BLaER1 (cell line): ENCODE measurements around the gene HOGA1.
"Not testable (repeated sequence)": the region's sequence is repeated elsewhere in the genome, so short reads cannot be mapped to it uniquely, and the experiment has no call there.

ENCODE experiments used
- H3K27ac ChIP-seq: shearing (Covaris generic); formaldehyde crosslinking; 2 replicates; pipeline ENCODE4 v1.8.1; 2022
- H3K27me3 ChIP-seq: shearing (Covaris generic); formaldehyde crosslinking; 2 replicates; pipeline ENCODE4 v1.8.1; 2022
- H3K36me3 ChIP-seq: shearing (Covaris generic); formaldehyde crosslinking; 2 replicates; pipeline ENCODE4 v1.8.1; 2022
- H3K4me1 ChIP-seq: shearing (Covaris generic); formaldehyde crosslinking; 2 replicates; pipeline ENCODE4 v1.8.1; 2022
- H3K4me2 ChIP-seq: shearing (Covaris generic); formaldehyde crosslinking; 2 replicates; pipeline ENCODE4 v1.8.1; 2022
- H3K4me3 ChIP-seq: shearing (Covaris generic); formaldehyde crosslinking; 2 replicates; pipeline ENCODE4 v1.8.1; 2022
- H3K9ac ChIP-seq: shearing (Covaris generic); formaldehyde crosslinking; 2 replicates; pipeline ENCODE4 v1.8.1; 2022
- H3K9me3 ChIP-seq: shearing (Covaris generic); formaldehyde crosslinking; 2 replicates; pipeline ENCODE4 v1.8.1; 2022
- H4K20me1 ChIP-seq: shearing (Covaris generic); formaldehyde crosslinking; 2 replicates; pipeline ENCODE4 v1.8.1; 2022
- Cebpa-rat ChIP-seq: shearing (Covaris generic); IDR thresholded peaks from 2 replicates; pipeline ENCODE4 v1.8.1; 2022

HOGA1 gene

DNA sequence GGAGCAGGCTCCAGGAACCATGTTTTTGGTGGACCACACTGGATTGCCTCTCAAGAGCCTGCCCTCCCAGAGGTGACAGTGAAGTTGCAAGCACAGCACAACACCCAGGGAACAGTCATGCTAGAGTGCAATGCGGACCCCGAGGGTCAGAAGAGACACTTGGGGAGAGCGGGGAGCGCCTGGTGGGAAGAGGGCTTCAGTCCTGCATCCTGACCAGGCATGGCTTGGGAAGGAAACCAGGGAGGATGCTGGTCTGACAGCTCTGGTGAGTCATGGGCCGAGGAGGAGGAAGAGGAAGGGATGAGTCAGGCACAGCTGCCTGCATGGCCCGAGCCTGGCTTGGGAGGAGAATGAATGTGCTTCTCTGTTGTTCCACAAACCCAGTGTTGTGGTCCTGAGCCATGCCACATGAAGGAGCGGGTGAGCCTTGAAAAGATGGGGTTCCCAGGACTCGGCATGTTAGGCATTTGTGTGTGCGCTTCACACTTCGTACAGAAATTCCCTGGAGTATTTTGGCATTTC is 41.1 kb upstream of the HOGA1 start:
- Histone ChIP-seq H3K36me3 (no peaks in the 10 kb centered on the region), H3K4me1 (peaks cover 28% of the 10 kb centered on the region), H4K20me1 (no peaks in the 10 kb centered on the region), H3K27me3 (no peaks in the 10 kb centered on the region), H3K27ac (peak overlapping the region; percentile 35; the same call in 1 of the 2 replicates), H3K9me3 (no peaks in the 10 kb centered on the region), H3K4me2 (peak overlapping the region; percentile 58), H3K9ac (0 out of 2 replicates have a peak overlapping the region, but pooled peaks have one; percentile 34), H3K4me3 (no peak overlapping the region)
- TF ChIP-seq Cebpa-rat = no peak

DNA sequence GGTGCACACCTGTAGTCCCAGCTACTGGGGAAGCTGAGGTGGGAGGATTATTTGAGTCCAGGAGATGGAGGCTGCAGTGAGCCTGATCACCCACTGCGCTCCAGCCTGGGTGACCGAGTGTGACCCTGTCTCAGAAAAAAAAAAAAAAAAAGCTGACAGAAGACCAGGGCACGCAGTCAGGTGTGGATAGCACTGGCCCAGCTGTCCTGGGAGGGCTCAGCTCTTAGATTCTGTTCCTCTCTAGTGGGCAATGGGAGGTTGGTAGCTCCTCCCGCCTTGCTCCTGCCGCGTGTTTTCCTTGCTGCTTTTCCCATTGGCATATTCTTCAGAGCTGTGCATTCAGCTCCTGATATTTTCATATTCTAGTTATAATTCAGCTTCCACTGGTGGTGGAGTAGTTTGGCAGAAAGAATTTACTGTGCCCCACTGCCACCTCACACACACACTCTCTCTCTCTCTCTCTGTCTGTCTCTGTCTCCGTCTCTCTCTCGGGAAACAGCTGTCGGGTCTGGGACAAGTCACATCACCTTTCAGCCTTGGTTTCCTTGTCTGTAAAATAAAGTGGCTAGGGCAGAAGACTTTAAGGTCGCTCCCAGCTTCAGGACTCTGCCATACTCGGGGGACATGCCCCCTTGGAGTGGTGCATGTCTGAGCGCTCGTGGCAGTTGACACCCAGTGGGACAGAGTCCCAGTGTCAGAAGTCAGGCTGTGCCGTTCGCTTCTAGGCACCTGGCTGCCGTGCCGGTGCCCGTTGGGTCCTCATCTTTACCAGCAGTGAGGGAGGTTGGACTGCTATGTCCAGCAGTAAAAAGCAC is 37.5 kb upstream of the HOGA1 start:
- H3K27ac ChIP-seq = no peak overlapping the region
- no peak overlapping the region for H3K9ac ChIP-seq
- no peaks in the 10 kb centered on the region for H4K20me1 ChIP-seq
- TF ChIP-seq Cebpa-rat = no peak
- peaks cover 28% of the 10 kb centered on the region for H3K4me1 ChIP-seq
- H3K4me3 ChIP-seq = no peak overlapping the region
- H3K4me2 ChIP-seq = no peak overlapping the region
- H3K27me3 ChIP-seq = no peaks in the 10 kb centered on the region
- H3K9me3 ChIP-seq = no peaks in the 10 kb centered on the region
- no peaks in the 10 kb centered on the region for H3K36me3 ChIP-seq

GRCh38 chr10:97547271-97547600 is 37.0 kb upstream of the HOGA1 start:
- no peak overlapping the region for H3K4me3 ChIP-seq
- no peak overlapping the region for H3K27ac ChIP-seq
- TF ChIP-seq Cebpa-rat = no peak
- H3K36me3 ChIP-seq = no peaks in the 10 kb centered on the region
- peaks cover 23% of the 10 kb centered on the region for H3K4me1 ChIP-seq
- no peaks in the 10 kb centered on the region for H3K9me3 ChIP-seq
- no peaks in the 10 kb centered on the region for H3K27me3 ChIP-seq
- no peak overlapping the region for H3K4me2 ChIP-seq
- no peak overlapping the region for H3K9ac ChIP-seq
- no peaks in the 10 kb centered on the region for H4K20me1 ChIP-seq

DNA sequence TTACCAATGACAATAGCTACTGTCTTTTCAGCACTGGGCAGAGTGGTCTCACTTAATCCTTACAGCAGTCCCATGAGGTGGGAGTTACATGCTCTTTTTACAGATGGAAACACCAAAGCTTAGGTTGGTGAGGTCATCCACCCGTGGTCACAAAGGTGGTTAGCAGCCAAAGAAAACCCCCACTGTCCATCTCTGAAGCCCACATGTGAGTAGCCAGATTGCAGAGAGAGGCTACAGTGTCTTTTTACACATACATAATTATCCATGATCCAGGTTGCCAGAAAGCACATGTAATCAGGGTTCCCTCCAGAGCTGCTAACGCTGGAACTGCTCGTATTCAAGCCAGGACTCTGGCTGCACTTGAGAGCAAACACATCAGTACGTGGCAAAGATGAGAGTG is 36.2 kb upstream of the HOGA1 start:
- no peaks in the 10 kb centered on the region for H3K27me3 ChIP-seq
- no peaks in the 10 kb centered on the region for H4K20me1 ChIP-seq

GRCh38 chr10:97548828-97549455 is 35.2 kb upstream of the HOGA1 start:
- Histone ChIP-seq H3K4me2 (no peak overlapping the region), H3K27ac (no peak overlapping the region)

More for the DNA sequence above, 36.2 kb upstream of the HOGA1 start:
- no peak overlapping the region for H3K4me3 ChIP-seq
- H3K9ac ChIP-seq = no peak overlapping the region
- TF ChIP-seq Cebpa-rat = no peak
- peaks cover 16% of the 10 kb centered on the region for H3K4me1 ChIP-seq
- H3K9me3 ChIP-seq = no peaks in the 10 kb centered on the region
- no peak overlapping the region for H3K27ac ChIP-seq
- H3K36me3 ChIP-seq = no peaks in the 10 kb centered on the region
- H3K4me2 ChIP-seq = no peak overlapping the region

GRCh38 chr10:97549587-97550322 is 34.4 kb upstream of the HOGA1 start:
- H3K9me3 ChIP-seq = peaks cover 5% of the 10 kb centered on the region
- H3K9ac ChIP-seq = peak overlapping the region; percentile 15; the same call in 1 of the 2 replicates
- no peaks in the 10 kb centered on the region for H3K36me3 ChIP-seq
- no peak overlapping the region for H3K27ac ChIP-seq
- H3K4me1 ChIP-seq = 0 out of 2 replicates have a peak, but pooled peaks cover 6% of the 10 kb centered on the region
- no peaks in the 10 kb centered on the region for H4K20me1 ChIP-seq
- no peak overlapping the region for H3K4me2 ChIP-seq
- no peaks in the 10 kb centered on the region for H3K27me3 ChIP-seq
- TF ChIP-seq Cebpa-rat = no peak
- H3K4me3 ChIP-seq = no peak overlapping the region

More at GRCh38 chr10:97548828-97549455, 35.2 kb upstream of the HOGA1 start:
- H3K36me3 ChIP-seq = no peaks in the 10 kb centered on the region
- no peaks in the 10 kb centered on the region for H3K27me3 ChIP-seq
- TF ChIP-seq Cebpa-rat = no peak
- H4K20me1 ChIP-seq = no peaks in the 10 kb centered on the region
- peaks cover 6% of the 10 kb centered on the region; the same call in 1 of the 2 replicates for H3K4me1 ChIP-seq
- no peaks in the 10 kb centered on the region for H3K9me3 ChIP-seq
- no peak overlapping the region for H3K4me3 ChIP-seq
- no peak overlapping the region for H3K9ac ChIP-seq

DNA sequence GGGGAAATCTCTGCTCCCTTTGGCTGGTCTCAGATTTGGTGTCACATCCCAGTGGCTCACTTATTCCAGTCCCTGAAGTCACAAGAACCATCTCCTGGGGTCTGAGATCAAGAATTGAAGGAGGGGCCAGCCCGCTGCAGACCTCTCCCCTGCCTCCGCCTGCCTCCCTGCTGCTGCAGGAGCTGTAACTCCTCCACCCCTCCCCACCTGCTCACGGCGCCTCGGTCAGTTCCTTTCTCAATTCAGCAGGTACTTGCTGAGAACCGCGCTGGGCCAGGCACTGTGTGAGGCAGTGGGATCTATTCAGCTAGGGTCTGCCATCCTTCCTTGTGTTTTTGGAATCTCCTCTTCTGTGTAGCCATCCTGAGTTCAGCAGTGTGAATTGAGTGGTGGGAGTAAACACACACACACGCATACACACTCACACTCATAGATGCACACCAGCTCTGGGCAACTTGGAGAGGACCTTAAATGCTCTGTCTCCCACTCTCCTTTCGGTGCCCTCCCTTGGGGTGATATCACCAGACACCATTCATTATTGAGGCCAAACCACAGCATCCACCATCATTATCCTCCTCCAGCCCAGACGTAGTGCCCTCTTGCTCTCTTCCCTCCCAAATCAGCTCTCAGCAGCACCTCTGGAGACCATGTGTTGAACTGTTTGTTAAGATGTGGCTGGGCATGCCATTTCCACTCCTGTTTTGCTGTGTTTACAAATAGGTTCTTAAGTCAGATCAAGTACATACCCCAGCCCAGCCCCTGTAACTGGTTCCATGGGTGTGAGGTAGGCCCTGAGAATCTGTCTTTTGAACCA is 33.6 kb upstream of the HOGA1 start:
- TF ChIP-seq Cebpa-rat = no peak
- H3K4me1 ChIP-seq = 0 out of 2 replicates have a peak, but pooled peaks cover 6% of the 10 kb centered on the region
- H3K36me3 ChIP-seq = no peaks in the 10 kb centered on the region
- H3K9me3 ChIP-seq = peaks cover 13% of the 10 kb centered on the region
- no peak overlapping the region for H3K27ac ChIP-seq
- H3K27me3 ChIP-seq = no peaks in the 10 kb centered on the region
- H3K4me3 ChIP-seq = no peak overlapping the region
- no peaks in the 10 kb centered on the region for H4K20me1 ChIP-seq
- peak overlapping the region; percentile 15; the same call in 1 of the 2 replicates for H3K9ac ChIP-seq
- H3K4me2 ChIP-seq = no peak overlapping the region

DNA sequence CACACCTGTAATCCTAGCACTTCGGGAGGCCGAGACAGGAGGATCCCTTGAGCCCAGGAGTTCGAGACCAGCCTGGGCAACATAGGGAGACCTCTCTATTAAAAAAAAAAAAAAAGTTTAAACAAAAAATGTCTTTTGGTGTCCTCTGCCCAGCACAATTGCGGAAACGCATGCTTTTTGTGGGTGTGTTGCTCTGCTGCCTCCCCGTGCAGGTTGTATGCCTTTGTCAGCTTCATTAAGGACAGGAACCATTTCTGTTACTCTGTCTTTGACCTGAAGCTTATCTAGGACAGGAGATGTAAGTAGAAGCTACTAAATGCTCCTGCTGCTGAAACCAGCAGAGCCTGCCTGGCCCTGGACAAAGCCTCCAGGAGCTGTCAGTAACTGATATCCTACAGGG is 32.9 kb upstream of the HOGA1 start:
- no peak for TF ChIP-seq Cebpa-rat
- H4K20me1 ChIP-seq = no peaks in the 10 kb centered on the region
- no peak overlapping the region for H3K9ac ChIP-seq
- 0 out of 2 replicates have a peak, but pooled peaks cover 6% of the 10 kb centered on the region for H3K4me1 ChIP-seq
- no peak overlapping the region for H3K4me3 ChIP-seq
- no peaks in the 10 kb centered on the region for H3K36me3 ChIP-seq
- no peaks in the 10 kb centered on the region for H3K27me3 ChIP-seq
- peaks cover 21% of the 10 kb centered on the region for H3K9me3 ChIP-seq
- H3K4me2 ChIP-seq = no peak overlapping the region
- H3K27ac ChIP-seq = no peak overlapping the region

DNA sequence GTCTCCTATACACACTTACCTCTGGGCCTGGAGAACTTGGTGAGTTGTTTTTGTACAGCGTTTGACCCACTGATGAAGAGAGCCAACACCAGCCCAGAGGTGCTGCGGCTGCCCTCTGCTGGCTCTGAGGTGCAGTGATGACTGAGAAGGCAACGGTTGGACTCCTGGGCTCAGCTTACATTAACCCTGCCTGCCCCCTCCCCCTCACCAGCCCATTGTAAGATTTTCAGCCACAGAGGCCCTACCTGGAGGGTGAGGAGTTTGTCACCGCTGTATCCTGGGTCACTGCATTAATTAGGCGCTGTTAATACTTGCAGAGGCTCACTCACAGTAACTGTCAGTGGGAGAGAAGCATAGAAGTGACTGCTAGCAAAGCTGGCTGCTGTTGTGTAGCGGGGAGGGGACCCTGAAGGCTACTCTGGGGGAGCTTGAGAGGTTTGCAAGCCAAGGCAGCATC is 30.6 kb upstream of the HOGA1 start:
- no peak overlapping the region for H3K9ac ChIP-seq
- H3K4me2 ChIP-seq = no peak overlapping the region
- peaks cover 27% of the 10 kb centered on the region for H3K9me3 ChIP-seq
- no peaks in the 10 kb centered on the region for H3K27me3 ChIP-seq
- no peaks in the 10 kb centered on the region for H3K36me3 ChIP-seq
- no peak for TF ChIP-seq Cebpa-rat
- no peaks in the 10 kb centered on the region for H3K4me1 ChIP-seq
- H4K20me1 ChIP-seq = no peaks in the 10 kb centered on the region
- H3K27ac ChIP-seq = no peak overlapping the region
- H3K4me3 ChIP-seq = no peak overlapping the region

- not testable (repeated sequence) for H3K4me2 ChIP-seq, H3K27ac ChIP-seq
Observed at GRCh38 chr10:97554336-97554735, 29.9 kb upstream of the HOGA1 start.

GRCh38 chr10:97555541-97555940 is 28.6 kb upstream of the HOGA1 start:
- not testable (repeated sequence) for H3K4me1 ChIP-seq, H4K20me1 ChIP-seq, H3K36me3 ChIP-seq, H3K9ac ChIP-seq, H3K27ac ChIP-seq, H3K4me3 ChIP-seq, H3K4me2 ChIP-seq, H3K27me3 ChIP-seq
- H3K9me3 ChIP-seq = peaks cover 27% of the 10 kb centered on the region

More at GRCh38 chr10:97554336-97554735, 29.9 kb upstream of the HOGA1 start:
- not testable (repeated sequence) for H3K4me1 ChIP-seq, H3K4me3 ChIP-seq, H3K9ac ChIP-seq, H4K20me1 ChIP-seq, H3K27me3 ChIP-seq, H3K36me3 ChIP-seq
- H3K9me3 ChIP-seq = peaks cover 27% of the 10 kb centered on the region

GRCh38 chr10:97560731-97561381 is 23.3 kb upstream of the HOGA1 start:
- H3K27me3 ChIP-seq, H3K4me1 ChIP-seq, H3K4me3 ChIP-seq, H3K9ac ChIP-seq, H3K36me3 ChIP-seq, H4K20me1 ChIP-seq, H3K27ac ChIP-seq, H3K4me2 ChIP-seq: not testable (repeated sequence)
- H3K9me3 ChIP-seq = peaks cover 34% of the 10 kb centered on the region
